Fibroblast of lung (primary cell): ENCODE results near the gene NACC1. TPM values are rescaled to one million over a fixed set of nuclear protein-coding genes. Genes with fewer than 3 reads are reported as not detected.

Experiments
- DNase-seq, 2 donors: peaks; one replicate each; pipeline versions ENCODE4 v3.0.0 to v3.0.0-alpha.2; 2010; ENCODE audit warnings: low read depth in 2 of 2
- H2AFZ ChIP-seq: 2 replicates; pipeline ENCODE4 v1.5.1; 2012; ENCODE audit warnings: low read length, control low read depth, inconsistent platforms
- H3K27ac ChIP-seq: 2 replicates; pipeline ENCODE4 v1.5.1; 2011; ENCODE audit warnings: low read length, control low read depth; ENCODE audit not compliant: insufficient read depth
- H3K27me3 ChIP-seq: 2 replicates; pipeline ENCODE4 v1.5.1; 2011; ENCODE audit warnings: mild to moderate bottlenecking, low read length; ENCODE audit not compliant: control insufficient read depth, insufficient read depth
- H3K36me3 ChIP-seq: 2 replicates; pipeline ENCODE4 v1.5.1; 2011; ENCODE audit warnings: low read length; ENCODE audit not compliant: control insufficient read depth, insufficient read depth
- H3K4me1 ChIP-seq: 2 replicates; pipeline ENCODE4 v1.5.1; 2011; ENCODE audit warnings: low read length; ENCODE audit not compliant: control insufficient read depth, insufficient read depth; ENCODE audit errors: extremely low read depth
- H3K4me2 ChIP-seq: 2 replicates; pipeline ENCODE4 v1.5.1; 2011; ENCODE audit warnings: low read length, control low read depth; ENCODE audit not compliant: insufficient read depth; ENCODE audit errors: extremely low read depth
- H3K4me3 ChIP-seq, 4 experiments: fragments of 200-600 bp in 1 of 4; sonication (generic) in 1 of 4; replicated peaks in 1 of 4; 2 replicates each; pipeline ENCODE4 v1.5.1; 2011 to 2016; ENCODE audit warnings: low read length in 4 of 4, low read depth in 3 of 4, mild to moderate bottlenecking in 3 of 4, control low read depth in 2 of 4, inconsistent platforms in 1 of 4, mixed read lengths in 1 of 4; ENCODE audit not compliant: insufficient read depth in 1 of 4; ENCODE audit errors: control extremely low read depth in 1 of 4
- H3K79me2 ChIP-seq: 2 replicates; pipeline ENCODE4 v1.5.1; 2012; ENCODE audit warnings: mild to moderate bottlenecking, low read length, inconsistent platforms; ENCODE audit not compliant: control insufficient read depth, insufficient read depth
- H3K9ac ChIP-seq: 2 replicates; pipeline ENCODE4 v1.5.1; 2011; ENCODE audit warnings: mild to moderate bottlenecking, low read length, control low read depth; ENCODE audit not compliant: insufficient read depth
- H3K9me3 ChIP-seq: 2 replicates; pipeline ENCODE4 v1.5.1; 2012; ENCODE audit warnings: low read depth, low read length; ENCODE audit not compliant: control insufficient read depth, insufficient read depth
- H4K20me1 ChIP-seq: 2 replicates; pipeline ENCODE4 v1.5.1; 2011; ENCODE audit warnings: low read length; ENCODE audit not compliant: control insufficient read depth, insufficient read depth; ENCODE audit errors: extremely low read depth
- EZH2 ChIP-seq: IDR thresholded peaks from 2 replicates; pipeline ENCODE4 v1.5.1; 2012; ENCODE audit warnings: low read length, control low read depth, mild to moderate bottlenecking; ENCODE audit errors: missing control alignments
- polyA plus RNA-seq, 2 donors: library from polyadenylated mRNA; depleted of rRNA in 1 of 2; stranded (reverse) in 1 of 2; unstranded in 1 of 2; fragments of >200 nt; gene quantifications; 2 replicates each; pipeline ENCODE4 v1.2.1, GENCODE V29; 2011 to 2012; ENCODE audit warnings: missing spikeins in 1 of 2
- total RNA-seq: library from RNA; depleted of rRNA; stranded (reverse); fragments of >200 nt; gene quantifications from 2 replicates; pipeline ENCODE4 v1.2.1, GENCODE V29; 2014
- TF ChIP-seq, protein P1 (sequence below), 2 donors: IDR thresholded peaks in 1 of 2; conservative IDR thresholded peaks in 1 of 2; 1 replicate in 1 of 2; 2 replicates in 1 of 2; pipeline ENCODE4 v1.5.1; 2011 to 2012; ENCODE audit warnings: low read length in 2 of 2, control low read depth in 1 of 2, inconsistent platforms in 1 of 2, low read depth in 1 of 2, mild to moderate bottlenecking in 1 of 2

Gene NACC1
- total and polyA plus RNA-seq, 2 donors (not counting 1 experiment from before 2014, with no cell fraction given): 31.9 to 33.5 TPM

DNA sequence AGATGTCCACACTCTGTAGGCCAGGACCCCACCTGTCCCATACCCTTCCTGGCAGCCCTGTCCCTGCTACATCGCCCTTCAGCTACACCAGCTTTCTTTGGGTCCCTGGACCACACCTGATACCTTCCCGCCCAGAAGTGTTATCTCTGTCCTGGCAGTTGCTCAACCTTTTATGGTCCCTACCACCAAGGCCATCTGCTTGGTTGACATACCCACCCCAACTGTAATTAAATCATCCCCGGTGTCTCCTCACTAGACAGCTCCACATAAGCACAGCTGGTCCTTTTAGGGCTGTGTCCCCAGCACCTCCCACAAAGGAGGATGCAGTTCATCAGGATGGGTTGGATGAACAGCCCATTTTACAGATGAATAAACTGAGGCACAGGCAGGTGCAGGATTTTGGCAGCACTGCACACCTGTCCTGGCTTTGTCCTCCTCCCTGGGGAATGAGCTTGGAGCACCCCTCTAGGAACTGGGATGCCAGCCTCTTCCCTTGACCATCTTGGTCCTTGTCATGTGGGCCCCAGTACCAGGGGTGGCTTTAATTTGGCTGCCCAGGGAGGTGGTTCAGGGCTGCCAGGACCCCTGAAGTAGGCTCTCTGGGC lies 12.9 kb downstream of the NACC1 start:
- TF ChIP-seq, protein P1, sequence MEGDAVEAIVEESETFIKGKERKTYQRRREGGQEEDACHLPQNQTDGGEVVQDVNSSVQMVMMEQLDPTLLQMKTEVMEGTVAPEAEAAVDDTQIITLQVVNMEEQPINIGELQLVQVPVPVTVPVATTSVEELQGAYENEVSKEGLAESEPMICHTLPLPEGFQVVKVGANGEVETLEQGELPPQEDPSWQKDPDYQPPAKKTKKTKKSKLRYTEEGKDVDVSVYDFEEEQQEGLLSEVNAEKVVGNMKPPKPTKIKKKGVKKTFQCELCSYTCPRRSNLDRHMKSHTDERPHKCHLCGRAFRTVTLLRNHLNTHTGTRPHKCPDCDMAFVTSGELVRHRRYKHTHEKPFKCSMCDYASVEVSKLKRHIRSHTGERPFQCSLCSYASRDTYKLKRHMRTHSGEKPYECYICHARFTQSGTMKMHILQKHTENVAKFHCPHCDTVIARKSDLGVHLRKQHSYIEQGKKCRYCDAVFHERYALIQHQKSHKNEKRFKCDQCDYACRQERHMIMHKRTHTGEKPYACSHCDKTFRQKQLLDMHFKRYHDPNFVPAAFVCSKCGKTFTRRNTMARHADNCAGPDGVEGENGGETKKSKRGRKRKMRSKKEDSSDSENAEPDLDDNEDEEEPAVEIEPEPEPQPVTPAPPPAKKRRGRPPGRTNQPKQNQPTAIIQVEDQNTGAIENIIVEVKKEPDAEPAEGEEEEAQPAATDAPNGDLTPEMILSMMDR (conservative IDR thresholded peaks at IDR 0.05 in 1 of 2, IDR thresholded peaks at IDR 0.05 in 1 of 2; ENCODE audit: low read depth in 1 of 2, low read length in 2 of 2): no peak
- Histone ChIP-seq H3K9ac (no peak overlapping the region), H3K27ac (no peak overlapping the region), H2AFZ (no peak overlapping the region), H3K4me2 (no peak overlapping the region), H3K9me3 (no peaks in the 10 kb centered on the region), H3K79me2 (peaks cover 78% of the 10 kb centered on the region), H4K20me1 (no peaks in the 10 kb centered on the region), H3K4me1 (no peaks in the 10 kb centered on the region), H3K36me3 (peaks cover 13% of the 10 kb centered on the region), H3K27me3 (no peaks in the 10 kb centered on the region), H3K4me3 (no peak overlapping the region)
- no peak for DNase-seq

- Histone ChIP-seq H3K79me2 (peaks cover 65% of the 10 kb centered on the region), H2AFZ (no peak overlapping the region), H3K4me1 (no peaks in the 10 kb centered on the region), H4K20me1 (no peaks in the 10 kb centered on the region), H3K9ac (no peak overlapping the region), H3K27me3 (no peaks in the 10 kb centered on the region), H3K4me2 (no peak overlapping the region), H3K27ac (peak overlapping the region; percentile 1), H3K4me3 (no peak overlapping the region), H3K9me3 (no peaks in the 10 kb centered on the region), H3K36me3 (peaks cover 21% of the 10 kb centered on the region)
- TF ChIP-seq, protein P1 (conservative IDR thresholded peaks at IDR 0.05 in 1 of 2, IDR thresholded peaks at IDR 0.05 in 1 of 2; ENCODE audit: low read depth in 1 of 2, low read length in 2 of 2): no peak
- TF ChIP-seq EZH2: no peak
- DNase-seq: peak; percentile 33 to 89
Observed at GRCh38 chr19:13132471-13133180, 14.6 kb downstream of the NACC1 start.

- Histone ChIP-seq H3K9ac (no peak overlapping the region), H3K4me2 (no peak overlapping the region), H2AFZ (no peak overlapping the region), H3K4me3 (no peak overlapping the region), H3K9me3 (no peaks in the 10 kb centered on the region), H3K27ac (peak overlapping the region; percentile 6), H3K4me1 (no peaks in the 10 kb centered on the region), H3K36me3 (peaks cover 28% of the 10 kb centered on the region), H3K27me3 (no peaks in the 10 kb centered on the region), H4K20me1 (no peaks in the 10 kb centered on the region), H3K79me2 (peaks cover 58% of the 10 kb centered on the region)
- DNase-seq: no peak
- no peak for TF ChIP-seq EZH2
- TF ChIP-seq, protein P1 (conservative IDR thresholded peaks at IDR 0.05 in 1 of 2, IDR thresholded peaks at IDR 0.05 in 1 of 2; ENCODE audit: low read depth in 1 of 2, low read length in 2 of 2): no peak
Observed at GRCh38 chr19:13133241-13133870, 15.3 kb downstream of the NACC1 start.
